Left colon (tissue), 2 donors: ENCODE measurements around the gene KAZN. TPM values are rescaled to one million over a fixed set of nuclear protein-coding genes. Genes with fewer than 3 reads are reported as not detected.
"Not testable (repeated sequence)": the region's sequence is repeated elsewhere in the genome, so short reads cannot be mapped to it uniquely, and the experiment has no call there.

Experiments used
- ATAC-seq: fragments of 200-7000 bp; cut with Tn5 transposase; one replicate; pipeline ENCODE4 v1.9.1; 2020; ENCODE audit warnings: mild to moderate bottlenecking, moderate library complexity
- DNase-seq, 2 donors: peaks; one replicate each; pipeline ENCODE4 v3.0.0-alpha.2; 2020
- intact Hi-C, 2 donors: fragments of 100-400 bp; cut with DNase I in 1 of 2; cut with micrococcal nuclease in 1 of 2; formaldehyde crosslinking; loops; one replicate each; pipeline versions ENCODE4 v1.11.2 to v1.14.0; 2022; cut with DNase I, micrococcal nuclease
- long read RNA-seq: library from polyadenylated mRNA; unstranded; transcript quantifications from one replicate; pipeline ENCODE4 v2.0.0, GENCODE V29; 2021
- total RNA-seq, 2 donors: library from RNA; stranded (reverse); fragmentation: NEBNext Ultra II Directional; extraction: Animal tissue kit (Norgen Biotek cat#: 25700); gene quantifications; one replicate each; pipeline ENCODE4 v1.2.1, GENCODE V29; 2021
- donor health status: DM: no; HTN: no; CAD: no.
- donor health status: DM: yes; HTN: yes; CAD: no.

KAZN gene
- total RNA-seq: 10 to 100 TPM; 11.4 to 14.2 TPM
- long read RNA-seq, transcript KAZN-201 (8 exons, 3,838 nt): major isoform, 7 of 26 reads
- long read RNA-seq, partial matches to known transcripts: 1 of 26 reads
- long read RNA-seq, other reads (novel, unspliced or antisense): 18 of 26 reads

DNA sequence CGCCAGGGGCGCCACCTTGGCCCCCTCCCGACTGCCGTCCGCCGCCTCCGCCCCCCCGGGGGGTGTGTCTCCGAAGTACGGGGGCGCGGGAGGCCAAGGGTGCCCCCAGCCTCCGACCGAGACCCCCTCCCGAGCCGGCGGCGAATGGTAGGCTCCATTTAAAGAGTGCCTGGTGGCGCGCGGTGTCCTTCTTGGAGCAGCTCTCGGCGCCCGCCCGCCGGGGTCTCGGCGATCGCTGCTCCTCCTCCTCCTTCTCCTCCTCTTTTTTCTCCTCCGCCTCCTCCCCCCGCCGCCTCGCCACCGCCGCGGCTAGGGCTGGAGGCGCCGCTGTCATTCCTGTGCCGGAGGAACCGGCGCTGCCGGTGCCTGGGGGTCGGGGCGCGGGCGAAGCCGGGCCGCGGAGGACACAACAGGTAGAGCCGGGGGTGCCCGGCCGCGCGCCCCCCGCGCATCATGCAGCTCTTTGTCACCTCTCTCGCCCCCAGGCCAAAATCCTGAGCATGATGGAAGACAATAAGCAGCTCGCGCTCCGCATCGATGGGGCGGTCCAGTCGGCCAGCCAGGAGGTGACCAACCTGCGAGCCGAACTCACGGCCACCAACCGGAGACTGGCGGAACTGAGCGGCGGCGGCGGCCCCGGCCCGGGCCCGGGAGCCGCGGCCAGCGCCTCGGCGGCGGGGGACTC lies at the start of gene KAZN:
Gene KAZN (plus strand): TSS at position 188 of the 685 bp plus-strand sequence.
- ATAC-seq (no peak), DNase-seq (peak in 1 of 2 donors; percentile 11)
- intact Hi-C loops: no loop called here

DNA sequence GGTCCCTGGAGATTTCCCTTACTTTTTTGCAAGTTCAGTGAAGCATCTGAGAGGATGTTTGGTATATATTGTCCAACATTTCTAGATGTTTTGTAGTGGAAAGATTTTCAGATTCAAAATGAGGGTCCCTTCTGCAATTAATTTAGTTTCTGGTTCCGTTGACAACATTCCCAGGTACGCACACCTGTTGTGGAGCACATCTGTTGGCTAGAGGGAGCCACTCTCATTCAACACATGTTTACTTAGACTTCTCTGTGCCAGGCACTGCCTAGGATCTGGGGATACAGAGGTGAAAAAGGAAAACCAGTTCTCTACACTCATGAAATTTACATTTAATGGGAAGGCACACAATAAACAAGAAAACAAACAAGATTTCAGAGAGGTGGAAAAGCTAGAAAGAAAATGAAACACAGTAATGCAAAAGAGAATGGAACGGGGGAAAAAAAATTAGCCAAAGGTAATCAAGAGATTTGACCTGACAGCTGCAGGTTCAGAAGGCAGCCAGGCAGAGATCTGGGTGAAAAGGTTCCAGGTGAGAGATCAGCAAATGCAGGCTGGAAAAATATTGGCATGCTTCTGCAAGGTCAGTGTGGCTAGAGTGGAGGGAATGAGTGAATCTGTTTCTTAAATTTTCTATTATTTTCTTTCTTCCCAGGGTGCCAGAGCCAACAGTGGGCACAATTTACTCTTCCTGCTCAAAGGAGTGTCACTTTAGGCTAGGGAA lies 48.4 kb upstream of the KAZN start:
- no peak for DNase-seq
- intact Hi-C loops: no loop called here
- ATAC-seq: no peak

DNA sequence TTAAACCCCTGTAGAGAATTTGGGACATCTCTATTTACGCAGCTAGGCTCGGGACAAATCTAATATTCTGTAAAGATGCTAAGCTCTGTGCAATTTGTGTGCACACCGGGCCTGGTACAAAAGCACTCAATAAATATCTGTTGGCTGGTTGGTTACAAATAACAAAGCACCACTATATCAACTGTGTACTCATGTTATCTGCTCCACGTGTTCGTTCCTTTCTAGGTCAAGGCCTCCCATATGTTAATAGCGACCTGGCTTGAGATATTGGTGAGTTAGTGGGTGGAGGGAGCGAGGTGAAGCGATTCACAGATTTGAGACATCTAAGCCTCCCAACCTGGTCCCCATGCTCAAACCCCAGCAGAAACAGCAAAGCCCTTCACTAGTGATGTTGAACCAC lies 47.1 kb upstream of the KAZN start:
- ATAC-seq (no peak), DNase-seq (no peak)
- intact Hi-C loops: no loop called here

DNA sequence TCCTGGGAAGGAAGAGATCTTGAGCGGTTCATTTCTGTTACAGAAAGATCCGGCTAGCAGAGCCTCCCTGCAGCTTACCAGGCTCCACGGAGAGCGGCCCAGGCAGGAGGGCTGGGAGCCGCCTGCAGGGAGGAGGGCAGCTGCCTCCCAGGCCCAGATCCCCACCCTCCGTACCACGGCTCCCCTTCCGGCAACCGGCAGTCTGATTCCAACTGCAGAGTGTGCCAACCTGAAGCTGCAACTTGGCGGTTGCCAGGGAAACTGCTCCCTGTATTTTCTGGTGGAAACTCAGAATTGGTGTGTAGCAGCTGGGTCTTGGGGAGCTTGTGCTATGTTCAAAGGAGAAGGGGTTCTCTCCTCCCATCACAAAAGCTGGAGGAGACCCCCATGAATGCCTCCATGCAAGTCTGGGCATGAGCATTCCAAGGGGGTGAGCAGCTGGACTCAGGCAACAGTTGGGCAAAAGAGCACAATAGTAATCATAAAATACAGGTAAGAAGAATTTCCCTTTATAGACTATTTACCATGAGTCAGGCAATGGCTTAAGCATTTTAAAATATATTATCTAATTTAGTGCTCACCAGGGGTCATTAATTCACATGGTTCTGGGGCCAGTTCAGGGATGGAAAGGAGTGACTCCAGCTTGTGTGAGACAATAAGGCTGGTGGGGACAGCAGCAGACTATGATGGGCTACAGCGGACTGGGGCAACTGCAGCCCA lies 46.1 kb upstream of the KAZN start:
- intact Hi-C loops: no loop called here
- no peak for ATAC-seq
- DNase-seq: no peak

DNA sequence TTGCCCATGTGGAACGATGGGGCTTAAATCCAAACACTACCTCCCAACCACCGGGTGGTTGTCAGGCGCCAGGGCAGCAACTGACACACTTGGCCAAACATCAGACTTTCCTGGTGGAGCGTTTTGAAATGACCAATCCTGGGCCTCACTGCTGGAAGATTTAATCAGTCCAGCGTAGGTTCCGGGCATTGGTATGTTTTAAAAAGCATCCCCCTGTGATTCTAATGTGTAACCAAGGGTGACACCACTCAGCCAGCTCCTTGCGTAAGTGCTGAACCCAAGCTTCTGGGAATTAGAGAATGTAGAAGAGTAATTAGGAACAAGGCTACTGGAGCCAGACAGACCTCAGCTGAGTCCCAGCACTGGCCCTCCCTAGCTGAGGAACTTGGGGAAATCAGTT lies 44.8 kb upstream of the KAZN start:
- intact Hi-C loops: no loop called here
- DNase-seq: no peak
- no peak for ATAC-seq

DNA sequence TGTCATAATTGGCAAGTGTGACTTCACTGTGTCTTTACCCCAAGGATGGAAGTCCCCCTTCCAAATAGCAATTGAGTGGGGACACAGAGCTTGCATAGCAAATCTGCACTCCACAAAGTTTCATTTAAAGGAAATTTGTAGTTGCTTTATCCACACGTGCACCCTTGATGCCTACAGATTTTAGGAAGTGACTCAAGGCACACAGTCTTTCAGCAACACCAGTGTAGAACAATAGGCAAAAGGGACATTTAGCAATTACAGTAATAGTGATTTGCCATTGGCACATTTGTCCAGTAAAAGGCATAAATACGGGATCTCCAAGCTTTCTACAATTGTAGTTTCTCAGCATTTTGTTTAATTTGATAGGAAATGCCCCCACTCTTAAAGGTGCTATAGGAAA lies 43.4 kb upstream of the KAZN start:
- ATAC-seq (no peak), DNase-seq (no peak)
- intact Hi-C loops: no loop called here

DNA sequence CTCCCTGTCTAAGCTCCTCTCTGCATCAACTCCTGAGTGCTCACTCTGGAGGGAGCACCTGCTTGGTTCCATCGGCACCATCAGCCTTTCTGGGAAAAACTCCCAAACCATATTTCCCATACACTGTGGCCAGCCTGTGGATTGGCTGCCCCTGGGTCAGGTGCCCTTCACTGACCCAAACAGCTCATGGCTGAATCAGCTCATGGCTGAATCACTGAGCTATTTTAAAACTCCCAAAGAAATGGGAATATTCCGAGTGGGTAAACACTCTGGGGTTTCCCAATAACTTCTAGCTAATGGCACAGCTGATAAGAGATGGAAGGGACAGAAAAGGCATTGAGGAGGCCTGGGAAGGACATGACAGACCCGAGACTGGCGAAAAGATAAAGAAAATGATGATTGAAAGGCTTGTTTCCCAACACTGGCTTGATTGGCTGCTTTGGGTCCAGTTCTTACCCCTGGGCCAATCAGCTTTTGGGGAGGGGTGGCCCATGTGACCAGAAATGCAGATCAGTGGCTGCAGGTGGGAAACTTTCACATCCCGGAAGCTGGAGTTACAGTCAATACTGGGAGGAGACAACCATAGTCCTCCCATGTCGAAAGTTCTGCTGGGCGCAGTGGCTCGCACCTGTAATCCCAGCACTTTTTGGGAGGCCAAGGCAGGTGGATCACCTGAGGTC lies 37.3 kb upstream of the KAZN start:
- ATAC-seq (no peak), DNase-seq (no peak)
- intact Hi-C loops: no loop called here

DNA sequence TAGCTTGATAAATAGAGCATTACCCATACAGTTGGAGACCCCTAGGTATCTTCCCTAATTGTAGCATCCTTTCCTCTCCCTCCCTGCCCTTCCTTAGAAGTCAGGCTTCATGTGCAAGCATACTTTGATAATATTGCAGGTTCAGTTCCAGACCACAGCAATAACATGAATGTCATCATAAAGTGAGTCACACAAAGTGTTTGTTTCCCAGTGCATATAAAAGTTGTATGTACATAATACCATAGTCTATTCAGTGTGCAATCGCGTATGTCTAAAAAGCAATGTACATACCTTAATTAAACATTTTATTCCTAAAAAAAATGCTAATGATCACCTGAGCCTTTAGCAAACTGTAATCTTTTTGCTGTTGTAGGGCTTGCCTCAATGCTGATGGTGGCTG lies 33.4 kb upstream of the KAZN start:
- intact Hi-C loops: no loop called here
- peak; percentile 30 for ATAC-seq
- no peak for DNase-seq

DNA sequence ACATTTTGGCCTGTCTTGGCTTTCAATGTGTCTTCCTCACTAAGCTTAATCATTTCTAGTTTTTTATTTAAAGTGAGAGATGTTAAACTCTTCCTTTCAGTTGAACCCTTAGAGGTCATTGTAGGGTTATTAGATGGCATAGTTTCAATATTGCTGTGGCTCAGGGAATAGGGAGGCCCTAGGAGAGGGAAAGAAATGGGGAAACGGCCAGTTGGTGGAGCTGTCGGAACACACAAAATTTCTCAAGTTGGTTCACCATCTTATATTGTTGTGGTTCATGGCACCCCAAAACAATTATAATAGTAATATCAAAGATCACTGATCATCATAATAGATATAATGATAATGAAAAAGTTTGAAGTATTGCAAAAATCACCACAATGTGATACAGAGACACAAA lies 31.4 kb upstream of the KAZN start:
- DNase-seq: no peak
- intact Hi-C loops: no loop called here
- ATAC-seq: no peak

DNA sequence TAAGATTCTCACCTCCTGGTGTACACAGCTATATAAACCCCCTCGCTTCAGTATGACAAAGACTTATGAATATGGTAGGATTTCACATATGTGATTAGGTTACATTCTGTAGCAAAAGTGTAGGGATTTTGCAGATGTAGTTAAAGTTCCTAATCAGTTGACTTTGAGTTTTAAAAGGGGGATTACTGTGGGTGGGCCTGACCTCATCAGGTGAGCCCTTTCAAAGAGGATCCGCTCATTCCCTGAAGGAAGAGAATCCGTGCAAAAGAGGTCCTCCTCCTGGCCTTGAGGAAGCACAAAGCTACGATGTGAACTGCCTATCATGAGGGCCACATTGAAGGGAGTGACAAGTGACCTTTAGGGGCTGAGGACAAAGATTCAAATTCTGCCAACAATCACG lies 30.6 kb upstream of the KAZN start:
- DNase-seq (no peak), ATAC-seq (no peak)
- intact Hi-C loops: no loop called here

DNA sequence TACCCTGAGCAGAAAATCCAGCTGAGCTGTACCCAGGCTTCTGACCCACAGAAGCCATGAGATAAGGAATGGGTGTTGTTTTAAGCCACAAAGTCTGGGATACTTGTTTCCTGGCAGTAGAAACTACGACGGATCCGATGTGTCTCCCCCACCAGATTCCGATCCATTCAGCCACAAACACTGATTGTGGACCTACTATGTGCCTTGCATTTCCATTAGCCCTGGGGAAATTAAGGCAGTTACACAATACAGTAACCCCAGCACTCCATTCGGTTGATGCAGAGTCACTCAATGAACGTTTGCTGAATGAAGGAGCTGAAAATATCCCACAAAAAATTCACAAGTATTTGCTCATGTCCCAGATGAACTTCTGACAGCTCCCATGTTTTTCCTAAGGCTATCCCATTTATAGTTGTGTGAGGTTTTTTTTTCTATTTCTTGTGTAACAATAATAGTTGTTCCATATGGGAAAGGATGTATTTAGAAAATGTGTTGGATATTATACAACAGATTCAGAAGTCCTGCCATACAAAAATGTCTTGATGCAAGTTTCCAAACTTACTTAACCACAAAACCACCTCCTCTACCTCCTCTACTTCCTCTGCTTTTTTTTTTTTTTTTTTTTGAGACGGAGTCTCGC lies 29.6 kb upstream of the KAZN start:
- DNase-seq (no peak), ATAC-seq (no peak)
- intact Hi-C loops: no loop called here

DNA sequence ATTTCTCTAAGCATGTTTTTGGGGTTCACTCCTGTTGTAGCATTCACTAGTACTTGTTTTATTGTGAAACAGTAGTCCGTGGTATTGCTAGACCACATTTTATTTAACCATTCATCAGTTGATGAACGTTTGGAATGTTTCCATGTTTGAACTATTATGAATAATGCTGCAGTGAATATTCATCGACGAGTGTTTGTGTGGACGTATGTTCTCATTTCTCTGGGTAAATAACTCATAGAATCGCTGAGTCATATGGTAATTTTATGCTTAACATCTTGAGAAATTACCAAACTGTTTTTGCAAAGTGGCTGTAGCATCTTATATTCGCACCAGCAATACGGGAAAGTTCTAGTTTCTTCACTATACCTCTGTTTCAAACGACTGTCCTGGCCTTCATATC lies 28.0 kb upstream of the KAZN start:
- no peak for ATAC-seq
- intact Hi-C loops: no loop called here
- DNase-seq: no peak

DNA sequence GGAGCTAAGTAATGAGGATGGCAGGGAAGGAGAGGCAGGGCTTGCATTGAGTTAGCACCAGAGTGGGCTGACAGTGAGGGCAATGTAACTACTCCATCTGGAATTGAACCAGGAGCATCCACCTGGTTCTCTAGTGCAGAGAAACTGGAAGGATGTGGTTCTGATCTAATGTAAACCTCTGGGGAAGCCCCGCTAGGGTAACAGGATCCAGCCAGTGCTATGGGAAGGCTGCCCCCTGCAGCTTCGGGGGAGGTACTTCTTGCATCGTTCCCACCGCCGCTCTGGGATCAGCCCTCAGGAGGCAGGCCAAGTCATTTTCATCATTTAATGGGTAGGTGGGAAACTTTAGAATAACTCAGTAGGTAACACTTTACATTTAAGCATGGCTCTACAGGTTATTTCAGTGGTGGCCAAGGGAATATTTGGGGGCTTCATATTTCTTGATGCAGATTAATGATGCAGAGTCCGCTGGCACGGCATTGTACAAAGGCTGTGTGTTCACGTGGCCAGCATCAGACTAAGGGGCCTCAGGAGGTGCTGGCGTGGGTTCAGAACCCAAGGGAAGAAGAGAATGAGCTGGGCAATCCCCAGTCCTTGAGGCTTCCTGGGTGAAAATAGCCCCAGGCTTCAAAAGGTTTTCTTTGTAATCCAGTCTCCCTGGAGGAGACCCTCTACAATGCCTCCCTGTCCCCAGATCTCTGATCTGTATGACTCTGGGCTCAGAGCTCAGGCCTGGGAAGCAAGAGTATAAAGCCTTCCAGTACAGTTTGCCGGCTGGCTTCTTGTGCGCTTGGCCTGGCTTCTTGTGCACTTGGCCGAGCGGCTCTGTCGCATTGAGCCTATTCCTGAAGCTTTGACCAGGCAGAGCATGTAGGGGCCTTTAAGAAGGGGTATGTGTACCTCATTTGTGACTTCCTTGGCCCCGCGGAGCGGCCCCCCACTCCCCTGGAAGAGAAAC lies 26.4 kb upstream of the KAZN start:
- ATAC-seq (no peak), DNase-seq (no peak)
- intact Hi-C loops: no loop called here

DNA sequence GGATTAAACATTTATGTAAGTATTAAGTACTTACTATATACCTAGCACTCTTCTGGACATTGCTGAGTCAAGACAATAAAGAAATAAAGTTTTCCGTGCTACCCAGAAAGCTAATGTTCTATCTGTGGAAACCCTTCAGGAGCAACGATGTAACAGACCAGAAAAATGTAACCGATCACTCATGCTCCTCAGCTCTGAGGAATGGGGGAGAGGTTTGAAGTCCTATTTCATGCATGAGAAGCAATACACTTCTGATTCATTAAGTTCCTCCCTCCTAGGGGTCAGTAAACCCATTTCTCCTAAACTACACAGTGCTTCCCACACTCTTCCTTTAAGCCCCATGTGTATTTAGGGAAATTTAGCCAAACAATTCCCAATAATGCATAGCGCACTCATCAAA lies 25.6 kb upstream of the KAZN start:
- intact Hi-C loops: no loop called here
- ATAC-seq (no peak), DNase-seq (no peak)

DNA sequence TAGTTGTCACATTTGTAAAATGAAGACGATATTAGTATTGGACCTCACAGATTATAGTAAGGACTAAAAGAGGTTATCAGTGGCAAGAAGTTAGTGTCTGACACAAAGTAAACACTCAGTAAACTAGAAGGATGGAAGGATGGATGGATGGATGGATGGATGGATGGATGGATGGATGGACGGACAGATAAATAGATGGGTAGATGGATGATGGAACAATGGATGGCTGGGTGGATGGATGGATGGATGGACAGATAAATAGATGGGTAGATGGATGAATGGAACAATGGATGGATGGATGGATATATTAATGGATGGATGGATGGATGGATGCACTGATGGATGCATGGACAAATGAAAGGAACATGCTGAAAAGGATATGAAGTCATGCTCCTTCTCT lies 22.3 kb upstream of the KAZN start:
- DNase-seq (no peak), ATAC-seq (no peak)
- intact Hi-C loops: no loop called here

DNA sequence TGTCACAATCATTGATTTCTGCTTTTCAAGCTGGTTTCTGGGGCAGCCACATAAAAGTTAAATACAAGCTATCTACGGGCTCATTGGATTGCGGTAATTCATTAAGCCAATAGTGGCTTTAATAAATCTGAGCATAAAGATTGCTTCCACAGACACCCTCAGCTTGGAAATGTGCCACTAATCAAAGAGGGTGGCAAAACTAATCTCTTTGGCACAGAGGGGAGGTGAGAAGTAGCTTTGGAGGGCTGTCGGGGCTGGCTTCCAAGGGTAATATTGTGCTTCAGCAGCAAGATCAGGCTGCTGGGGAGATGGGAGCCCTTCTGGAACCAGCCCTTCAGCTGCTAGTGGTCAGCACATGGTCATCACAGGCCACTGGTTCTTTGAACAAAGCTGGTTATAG lies 21.2 kb upstream of the KAZN start:
- ATAC-seq: no peak
- intact Hi-C loops: no loop called here
- DNase-seq: no peak

DNA sequence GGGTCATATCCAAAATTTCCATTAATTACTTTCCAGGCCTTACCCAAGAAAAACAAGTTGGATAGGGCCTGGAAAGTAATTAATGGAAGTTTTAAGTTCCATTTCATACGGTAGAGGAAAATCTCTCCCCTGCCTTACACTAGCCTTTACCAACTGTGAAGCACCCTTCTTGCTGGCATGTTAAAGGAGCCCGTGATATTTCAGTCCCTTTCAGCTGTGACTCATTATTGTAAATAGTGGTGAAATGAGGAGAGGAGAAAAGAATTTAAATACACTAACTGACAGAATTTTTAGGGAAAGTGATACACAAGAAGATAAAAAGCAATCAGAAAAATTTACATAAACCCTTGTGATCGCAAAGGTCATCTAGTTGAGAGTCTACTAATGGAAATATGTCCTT lies 20.3 kb upstream of the KAZN start:
- intact Hi-C loops: no loop called here
- ATAC-seq (no peak), DNase-seq (no peak)

DNA sequence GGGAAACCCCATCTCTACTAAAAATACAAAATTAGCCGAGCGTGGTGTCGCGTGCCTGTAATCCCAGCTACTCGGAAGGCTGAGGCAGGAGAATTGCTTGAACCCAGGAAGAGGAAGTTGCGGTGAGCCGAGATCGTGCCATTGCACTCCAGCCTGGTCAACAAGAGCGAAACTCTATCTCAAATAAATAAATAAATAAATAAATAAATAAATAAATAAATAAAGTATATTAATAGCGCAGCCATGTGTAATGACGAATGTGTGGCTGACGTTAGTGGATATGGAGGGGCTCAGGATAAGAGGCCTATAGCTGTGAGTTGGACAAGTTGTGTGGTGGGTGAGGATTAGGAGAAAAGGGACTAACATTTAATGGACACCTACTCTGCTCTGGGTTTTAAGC lies 18.2 kb upstream of the KAZN start:
- intact Hi-C loops, ATAC-seq, DNase-seq: not testable (repeated sequence)
